GF-D8 (cell line): ENCODE results near the gene STEAP2.

Experiments used
- DNase-seq: peaks from one replicate; lab custom pipeline; 2025; lab: John Stamatoyannopoulos, UW

The STEAP2 gene

GRCh38 chr7:90272242-90272641, 60.7 kb downstream of the STEAP2 start:
- DNase-seq: no peak

- no peak for DNase-seq
These were observed 62.6 kb downstream of the STEAP2 start for GRCh38 chr7:90274161-90274560.

- no peak for DNase-seq
These were observed 64.6 kb downstream of the STEAP2 start for GRCh38 chr7:90276033-90276728.
